Stimulated activated effector memory CD8-positive, alpha-beta T cell treated with anti-CD3 and anti-CD28 coated beads, Interleukin-12 subunit alpha, Interleukin-12 subunit beta, amount 100 ng/mL, for 72 hours (primary cell): Measurements from ENCODE around the gene MMAA.
A peak's percentile ranks its signal among the peaks of the same experiment; 100 is the strongest.
"Not testable (repeated sequence)": the region's sequence is repeated elsewhere in the genome, so short reads cannot be mapped to it uniquely, and the experiment has no call there.

Experiments used
- ATAC-seq: fragments of 150-1000 bp; cut with Tn5 transposase; 2 replicates; pipeline ENCODE4 v1.10.0; 2021
- DNase-seq, 2 donors: peaks; one replicate each; pipeline ENCODE4 v3.0.0; 2021 to 2022; ENCODE audit warnings: low spot score in 2 of 2
- H3K27ac Mint-ChIP-seq: one replicate; pipeline ENCODE4 v1.8.0; 2022; ENCODE audit warnings: mild to moderate bottlenecking, mixed read lengths
- H3K36me3 Mint-ChIP-seq: one replicate; pipeline ENCODE4 v1.8.0; 2022; ENCODE audit warnings: mild to moderate bottlenecking, mixed read lengths
- H3K4me1 Mint-ChIP-seq: one replicate; pipeline ENCODE4 v1.8.0; 2022; ENCODE audit warnings: mixed read lengths
- H3K4me3 Mint-ChIP-seq: one replicate; pipeline ENCODE4 v1.8.0; 2022; ENCODE audit warnings: mild to moderate bottlenecking, mixed read lengths
- H3K9me3 Mint-ChIP-seq: one replicate; pipeline ENCODE4 v1.8.0; 2022; ENCODE audit warnings: mixed read lengths

MMAA gene

GRCh38 chr4:145679520-145679919, 60.3 kb downstream of the MMAA start:
- Mint-ChIP-seq H3K4me3 (no peak overlapping the region), H3K9me3 (peaks cover 5% of the 10 kb centered on the region), H3K27ac (no peak overlapping the region), H3K4me1 (no peaks in the 10 kb centered on the region), H3K36me3 (no peaks in the 10 kb centered on the region)
- DNase-seq (no peak), ATAC-seq (peak; percentile 50)

DNA sequence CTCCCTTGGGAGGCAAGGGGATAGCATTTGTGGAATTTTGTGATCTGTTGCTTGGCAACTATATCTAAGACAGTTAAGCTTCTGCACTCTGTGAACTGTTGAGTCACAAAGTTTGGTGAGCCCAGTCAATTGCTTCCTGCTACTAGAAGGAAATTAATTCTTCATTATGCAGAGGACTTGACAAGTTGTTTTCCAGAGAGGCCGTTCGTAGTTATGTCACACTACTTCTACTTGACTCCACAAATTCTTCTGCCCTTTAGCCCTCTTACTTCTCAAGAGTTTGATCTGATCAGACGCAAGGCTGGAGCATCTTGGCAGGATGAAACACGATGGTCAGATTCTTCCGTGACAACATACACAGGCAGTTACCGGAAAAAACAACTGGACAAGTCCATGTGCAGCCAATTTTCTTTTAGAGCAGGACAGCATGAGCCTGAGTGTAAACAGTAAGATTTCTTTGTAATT, 60.8 kb downstream of the MMAA start, which contains the start of gene C4orf51:
Gene C4orf51, plus strand, starts transcription at position 156 of the 465 bp plus-strand sequence. Its CDS starts 58 bp downstream, at position 214.
- H3K36me3 Mint-ChIP-seq, result no peaks in the 10 kb centered on the region
- H3K4me3 Mint-ChIP-seq, result no peak within 1 kb of the TSS
- ATAC-seq (no peak), DNase-seq (no peak)
- H3K9me3 Mint-ChIP-seq, result peaks cover 5% of the 10 kb centered on the region
- H3K27ac Mint-ChIP-seq, result no peak within 1 kb of the TSS
- H3K4me1 Mint-ChIP-seq, result no peaks in the 10 kb centered on the region

- DNase-seq, result no peak
- ATAC-seq, result no peak
- H3K9me3 Mint-ChIP-seq, result peaks cover 5% of the 10 kb centered on the region
- H3K4me3 Mint-ChIP-seq, result no peak overlapping the region
- H3K27ac Mint-ChIP-seq, result no peak overlapping the region
- no peaks in the 10 kb centered on the region for H3K4me1 Mint-ChIP-seq
- H3K36me3 Mint-ChIP-seq, result no peaks in the 10 kb centered on the region
Measured at GRCh38 chr4:145680902-145681301, 61.7 kb downstream of the MMAA start.

- H3K4me1 Mint-ChIP-seq, result no peaks in the 10 kb centered on the region
- DNase-seq, result no peak
- no peaks in the 10 kb centered on the region for H3K36me3 Mint-ChIP-seq
- no peak for ATAC-seq
- H3K27ac Mint-ChIP-seq, result no peak overlapping the region
- H3K9me3 Mint-ChIP-seq, result peaks cover 5% of the 10 kb centered on the region
- H3K4me3 Mint-ChIP-seq, result no peak overlapping the region
Measured at GRCh38 chr4:145681518-145681917, 62.3 kb downstream of the MMAA start.

GRCh38 chr4:145681956-145682355, 62.8 kb downstream of the MMAA start:
- no peak for DNase-seq

GRCh38 chr4:145686991-145687390, 67.8 kb downstream of the MMAA start:
- ATAC-seq, result no peak

More at GRCh38 chr4:145681956-145682355, 62.8 kb downstream of the MMAA start:
- H3K4me1 Mint-ChIP-seq, result no peaks in the 10 kb centered on the region
- no peak for ATAC-seq
- no peaks in the 10 kb centered on the region for H3K36me3 Mint-ChIP-seq
- H3K9me3 Mint-ChIP-seq, result peaks cover 5% of the 10 kb centered on the region
- H3K4me3 Mint-ChIP-seq, result no peak overlapping the region
- no peak overlapping the region for H3K27ac Mint-ChIP-seq

GRCh38 chr4:145690610-145691009, 71.4 kb downstream of the MMAA start:
- ATAC-seq (no peak), DNase-seq (no peak)
- no peaks in the 10 kb centered on the region for H3K36me3 Mint-ChIP-seq
- H3K4me1 Mint-ChIP-seq, result no peaks in the 10 kb centered on the region
- no peak overlapping the region for H3K27ac Mint-ChIP-seq
- H3K4me3 Mint-ChIP-seq, result no peak overlapping the region
- H3K9me3 Mint-ChIP-seq, result no peaks in the 10 kb centered on the region

More at GRCh38 chr4:145686991-145687390, 67.8 kb downstream of the MMAA start:
- no peaks in the 10 kb centered on the region for H3K4me1 Mint-ChIP-seq
- H3K27ac Mint-ChIP-seq, result no peak overlapping the region
- H3K36me3 Mint-ChIP-seq, result no peaks in the 10 kb centered on the region
- no peak for DNase-seq
- no peaks in the 10 kb centered on the region for H3K9me3 Mint-ChIP-seq
- H3K4me3 Mint-ChIP-seq, result no peak overlapping the region

DNA sequence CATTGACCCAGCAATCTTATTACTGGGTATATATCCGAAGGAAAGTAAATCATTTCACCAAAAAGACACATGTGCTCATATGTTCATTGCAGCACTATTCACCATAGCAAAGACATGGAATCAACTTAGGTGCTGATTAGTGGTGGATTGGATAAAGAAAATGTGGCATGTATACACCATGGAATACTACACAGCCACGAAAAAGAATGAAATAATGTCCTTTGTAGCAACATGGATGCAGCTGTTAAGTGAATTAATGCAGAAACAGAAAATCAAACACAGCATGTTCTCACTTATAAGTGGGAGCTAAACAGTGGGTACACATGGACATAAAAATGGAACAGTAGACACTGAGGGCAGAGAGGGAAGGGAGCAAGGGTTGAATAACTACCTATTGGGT, 72.2 kb downstream of the MMAA start:
- H3K9me3 Mint-ChIP-seq, ATAC-seq, H3K27ac Mint-ChIP-seq, H3K4me1 Mint-ChIP-seq, H3K4me3 Mint-ChIP-seq, DNase-seq, H3K36me3 Mint-ChIP-seq: not testable (repeated sequence)

GRCh38 chr4:145694929-145695328, 75.7 kb downstream of the MMAA start:
- Mint-ChIP-seq H3K27ac (no peak overlapping the region), H3K4me3 (no peak overlapping the region), H3K36me3 (no peaks in the 10 kb centered on the region)

GRCh38 chr4:145697332-145697731, 78.1 kb downstream of the MMAA start:
- Mint-ChIP-seq H3K4me1 (no peaks in the 10 kb centered on the region), H3K36me3 (no peaks in the 10 kb centered on the region), H3K9me3 (no peaks in the 10 kb centered on the region), H3K4me3 (no peak overlapping the region), H3K27ac (no peak overlapping the region)
- ATAC-seq (peak; percentile 32), DNase-seq (no peak)

More at GRCh38 chr4:145694929-145695328, 75.7 kb downstream of the MMAA start:
- no peaks in the 10 kb centered on the region for H3K4me1 Mint-ChIP-seq
- no peaks in the 10 kb centered on the region for H3K9me3 Mint-ChIP-seq
- no peak for ATAC-seq
- DNase-seq, result no peak

GRCh38 chr4:145698507-145698906, 79.3 kb downstream of the MMAA start:
- no peak overlapping the region for H3K27ac Mint-ChIP-seq
- H3K9me3 Mint-ChIP-seq, result no peaks in the 10 kb centered on the region
- H3K36me3 Mint-ChIP-seq, result no peaks in the 10 kb centered on the region
- DNase-seq (no peak), ATAC-seq (no peak)
- no peaks in the 10 kb centered on the region for H3K4me1 Mint-ChIP-seq
- no peak overlapping the region for H3K4me3 Mint-ChIP-seq

- Mint-ChIP-seq H3K4me1 (no peaks in the 10 kb centered on the region), H3K36me3 (no peaks in the 10 kb centered on the region), H3K9me3 (no peaks in the 10 kb centered on the region), H3K27ac (no peak overlapping the region), H3K4me3 (no peak overlapping the region)
- ATAC-seq (no peak), DNase-seq (no peak)
Measured at GRCh38 chr4:145703850-145704497, 84.8 kb downstream of the MMAA start.

GRCh38 chr4:145709336-145709735, 90.2 kb downstream of the MMAA start:
- Mint-ChIP-seq H3K4me1 (peaks cover 13% of the 10 kb centered on the region), H3K4me3 (no peak overlapping the region), H3K36me3 (peaks cover 6% of the 10 kb centered on the region), H3K9me3 (peaks cover 5% of the 10 kb centered on the region), H3K27ac (no peak overlapping the region)
- DNase-seq (no peak), ATAC-seq (no peak)
